Astrocyte (in vitro differentiated cells and primary cell): ENCODE results near the gene MRPL27. TPM values are rescaled to one million over a fixed set of nuclear protein-coding genes. Genes with fewer than 3 reads are reported as not detected.
A peak's percentile ranks its signal among the peaks of the same experiment; 100 is the strongest.

Source experiments
- DNase-seq: peaks from one replicate; pipeline ENCODE4 v3.0.0-alpha.2; 2010; ENCODE audit warnings: low read depth
- FAIRE-seq: peaks from 2 replicates; lab custom pipeline; 2011; peaks lifted over from hg19 to GRCh38; lab: Jason Lieb, UNC
- H2AFZ ChIP-seq: 2 replicates; pipeline ENCODE4 v1.6.0; 2012; ENCODE audit warnings: low read depth, low read length, inconsistent platforms
- H3K27ac ChIP-seq: 2 replicates; pipeline ENCODE4 v1.5.1; 2011; ENCODE audit warnings: low read depth, low read length, inconsistent platforms
- H3K27me3 ChIP-seq: 2 replicates; pipeline ENCODE4 v1.6.0; 2011; ENCODE audit warnings: low read length, inconsistent platforms; ENCODE audit not compliant: insufficient read depth
- H3K36me3 ChIP-seq: 2 replicates; pipeline ENCODE4 v1.5.1; 2011; ENCODE audit warnings: low read length, inconsistent platforms; ENCODE audit not compliant: insufficient read depth
- H3K4me1 ChIP-seq: 2 replicates; pipeline ENCODE4 v1.5.1; 2011; ENCODE audit warnings: low read length, inconsistent platforms; ENCODE audit not compliant: insufficient read depth
- H3K4me2 ChIP-seq: 2 replicates; pipeline ENCODE4 v1.6.0; 2012; ENCODE audit warnings: low read length, inconsistent platforms
- H3K4me3 ChIP-seq: 2 replicates; pipeline ENCODE4 v1.5.1; 2011; ENCODE audit warnings: low read depth, mild to moderate bottlenecking, low read length, inconsistent platforms; ENCODE audit not compliant: insufficient read depth
- H3K79me2 ChIP-seq: 2 replicates; pipeline ENCODE4 v1.6.0; 2012; ENCODE audit warnings: mild to moderate bottlenecking, low read length, inconsistent platforms; ENCODE audit not compliant: insufficient read depth
- H3K9ac ChIP-seq: 2 replicates; pipeline ENCODE4 v1.6.0; 2012; ENCODE audit warnings: mild to moderate bottlenecking, low read length, inconsistent platforms
- H3K9me3 ChIP-seq: 2 replicates; pipeline ENCODE4 v1.5.1; 2012; ENCODE audit warnings: low read depth, mild to moderate bottlenecking, low read length, inconsistent platforms; ENCODE audit not compliant: insufficient read depth
- H4K20me1 ChIP-seq: 2 replicates; pipeline ENCODE4 v1.6.0; 2012; ENCODE audit warnings: low read length, inconsistent platforms; ENCODE audit not compliant: insufficient read depth
- H3K27ac Mint-ChIP-seq: one replicate; pipeline ENCODE4 v1.8.0; 2021; ENCODE audit warnings: mild to moderate bottlenecking, mixed read lengths; ENCODE audit not compliant: unreplicated experiment
- H3K27me3 Mint-ChIP-seq: one replicate; pipeline ENCODE4 v1.8.0; 2021; ENCODE audit warnings: low read depth, mixed read lengths; ENCODE audit not compliant: unreplicated experiment
- H3K36me3 Mint-ChIP-seq: one replicate; pipeline ENCODE4 v1.8.0; 2021; ENCODE audit warnings: low read depth, mixed read lengths; ENCODE audit not compliant: unreplicated experiment
- H3K4me1 Mint-ChIP-seq: one replicate; pipeline ENCODE4 v1.8.0; 2021; ENCODE audit warnings: low read depth, mixed read lengths; ENCODE audit not compliant: unreplicated experiment
- H3K4me3 Mint-ChIP-seq: one replicate; pipeline ENCODE4 v1.8.0; 2021; ENCODE audit warnings: mild to moderate bottlenecking, moderate library complexity, mixed read lengths; ENCODE audit not compliant: unreplicated experiment
- H3K9me3 Mint-ChIP-seq: one replicate; pipeline ENCODE4 v1.8.0; 2021; ENCODE audit warnings: mild to moderate bottlenecking, mixed read lengths; ENCODE audit not compliant: unreplicated experiment
- EZH2 ChIP-seq: IDR thresholded peaks from 2 replicates; pipeline ENCODE4 v1.6.1; 2012; ENCODE audit warnings: mild to moderate bottlenecking, low read length, inconsistent platforms; ENCODE audit not compliant: insufficient read depth
- total RNA-seq: library from RNA; stranded (reverse); gene quantifications from 2 replicates; pipeline ENCODE4 v1.2.1, GENCODE V29; 2021
- TF ChIP-seq, protein P1 (sequence below): IDR thresholded peaks from 2 replicates; pipeline ENCODE4 v1.5.1; 2011; ENCODE audit warnings: low read depth, mild to moderate bottlenecking, inconsistent platforms, low read length, moderate library complexity; ENCODE audit not compliant: insufficient read depth

The MRPL27 gene
- total RNA-seq, 1 donor from 2014 or later: 57.3 TPM

DNA sequence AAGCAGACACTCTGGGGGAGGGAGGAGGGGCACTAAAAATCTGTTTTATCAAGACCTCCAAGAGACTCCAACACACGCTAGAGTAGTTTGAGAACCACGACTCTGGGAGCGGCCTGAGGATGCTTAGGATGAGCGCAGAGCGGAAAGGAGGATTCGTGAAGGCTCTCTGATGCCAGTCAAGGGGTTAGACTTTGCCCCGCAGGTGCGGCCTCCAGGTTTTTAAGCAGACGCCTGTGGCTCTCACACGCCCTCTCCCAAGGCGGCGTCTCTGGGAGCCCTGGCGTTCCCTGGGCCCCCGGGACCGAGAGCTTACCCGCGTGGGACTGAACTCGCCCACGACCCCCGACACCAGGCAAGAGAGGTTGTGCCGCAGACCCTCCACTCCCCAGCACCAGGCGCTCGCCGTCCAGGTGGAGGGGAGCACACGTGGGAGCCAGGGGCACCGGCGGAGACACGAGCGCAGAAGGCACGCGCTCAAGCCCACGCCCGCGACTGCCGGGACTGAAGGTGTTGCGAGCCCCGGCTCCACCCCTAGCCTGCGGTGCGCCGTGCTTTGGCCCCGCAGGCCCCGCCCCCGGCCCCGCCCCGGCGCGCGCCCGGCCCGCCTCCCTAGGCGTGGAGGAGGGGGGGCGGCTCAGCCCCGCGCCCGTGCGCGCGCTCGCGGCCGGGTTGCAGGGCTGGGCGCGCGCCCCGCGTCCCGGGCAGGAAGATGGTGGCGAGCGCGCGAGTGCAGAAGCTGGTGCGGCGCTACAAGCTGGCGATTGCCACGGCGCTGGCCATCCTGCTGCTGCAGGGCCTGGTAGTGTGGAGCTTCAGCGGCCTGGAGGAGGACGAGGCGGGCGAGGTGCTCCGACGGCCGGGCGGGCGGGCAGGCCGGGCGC lies 27.3 kb downstream of the MRPL27 start, which contains the start of gene XYLT2:
TSS of gene XYLT2 (plus strand) at position 695 of the 881 bp plus-strand sequence. CDS start at position 710, 15 bp downstream.
- Histone ChIP-seq H3K9me3 (no peaks in the 10 kb centered on the region), H3K4me1 (peaks cover 27% of the 10 kb centered on the region), H3K9ac (peak within 1 kb of the TSS; percentile 89), H3K79me2 (peaks cover 38% of the 10 kb centered on the region), H4K20me1 (peaks cover 25% of the 10 kb centered on the region), H2AFZ (peak within 1 kb of the TSS; percentile 96), H3K4me2 (peak within 1 kb of the TSS; percentile 89), H3K4me3 (peak within 1 kb of the TSS; percentile 96), H3K27me3 (peaks cover 2% of the 10 kb centered on the region), H3K27ac (peak within 1 kb of the TSS; percentile 20), H3K36me3 (no peaks in the 10 kb centered on the region)
- Mint-ChIP-seq H3K4me1 (peaks cover 17% of the 10 kb centered on the region), H3K4me3 (peak within 1 kb of the TSS; percentile 94), H3K9me3 (no peaks in the 10 kb centered on the region), H3K27me3 (no peaks in the 10 kb centered on the region), H3K36me3 (peaks cover 2% of the 10 kb centered on the region), H3K27ac (peak within 1 kb of the TSS; percentile 62)
- DNase-seq (peak; percentile 82), FAIRE-seq (no peak)
- TF ChIP-seq, protein P1, sequence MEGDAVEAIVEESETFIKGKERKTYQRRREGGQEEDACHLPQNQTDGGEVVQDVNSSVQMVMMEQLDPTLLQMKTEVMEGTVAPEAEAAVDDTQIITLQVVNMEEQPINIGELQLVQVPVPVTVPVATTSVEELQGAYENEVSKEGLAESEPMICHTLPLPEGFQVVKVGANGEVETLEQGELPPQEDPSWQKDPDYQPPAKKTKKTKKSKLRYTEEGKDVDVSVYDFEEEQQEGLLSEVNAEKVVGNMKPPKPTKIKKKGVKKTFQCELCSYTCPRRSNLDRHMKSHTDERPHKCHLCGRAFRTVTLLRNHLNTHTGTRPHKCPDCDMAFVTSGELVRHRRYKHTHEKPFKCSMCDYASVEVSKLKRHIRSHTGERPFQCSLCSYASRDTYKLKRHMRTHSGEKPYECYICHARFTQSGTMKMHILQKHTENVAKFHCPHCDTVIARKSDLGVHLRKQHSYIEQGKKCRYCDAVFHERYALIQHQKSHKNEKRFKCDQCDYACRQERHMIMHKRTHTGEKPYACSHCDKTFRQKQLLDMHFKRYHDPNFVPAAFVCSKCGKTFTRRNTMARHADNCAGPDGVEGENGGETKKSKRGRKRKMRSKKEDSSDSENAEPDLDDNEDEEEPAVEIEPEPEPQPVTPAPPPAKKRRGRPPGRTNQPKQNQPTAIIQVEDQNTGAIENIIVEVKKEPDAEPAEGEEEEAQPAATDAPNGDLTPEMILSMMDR: no peak
- TF ChIP-seq EZH2: no peak

DNA sequence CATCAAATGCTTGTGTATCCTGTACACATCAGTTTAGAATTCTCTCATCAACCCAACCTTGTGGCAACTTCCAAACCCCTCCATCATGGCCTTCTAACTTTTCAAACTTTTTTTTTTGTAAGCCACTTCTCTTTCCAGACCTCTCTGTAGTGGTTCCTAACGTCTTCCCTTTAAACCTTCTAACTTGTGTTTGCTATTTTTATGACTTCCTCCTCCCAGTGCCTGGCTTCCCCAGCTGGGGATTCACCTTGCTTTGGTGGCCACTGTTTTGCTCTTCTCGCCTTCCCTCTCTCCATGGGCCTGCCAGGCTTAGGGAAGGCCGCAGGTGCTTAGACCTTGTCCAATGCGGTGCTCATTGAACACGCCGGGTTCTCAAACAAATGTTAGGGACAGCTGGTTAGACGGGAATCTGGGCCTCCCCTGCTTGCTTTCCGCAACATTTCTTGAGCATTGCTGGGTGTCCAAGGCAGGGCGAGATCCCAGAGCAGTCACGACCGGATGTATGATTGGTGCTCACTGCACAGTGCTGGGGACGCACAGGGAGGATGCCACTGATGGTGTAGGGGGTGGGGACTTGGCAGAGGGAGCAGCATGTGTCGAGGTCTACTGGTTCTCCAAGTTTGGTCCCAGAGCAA lies 28.1 kb downstream of the MRPL27 start:
- peaks cover 17% of the 10 kb centered on the region for H3K4me1 Mint-ChIP-seq
- no peaks in the 10 kb centered on the region for H3K9me3 ChIP-seq
- H3K36me3 ChIP-seq: no peaks in the 10 kb centered on the region
- H3K27ac ChIP-seq: no peak overlapping the region
- H3K27me3 Mint-ChIP-seq: no peaks in the 10 kb centered on the region
- H3K27me3 ChIP-seq: peaks cover 2% of the 10 kb centered on the region
- H4K20me1 ChIP-seq: peaks cover 20% of the 10 kb centered on the region
- no peak for TF ChIP-seq EZH2
- peak overlapping the region; percentile 26 for H3K27ac Mint-ChIP-seq
- no peak overlapping the region for H3K9ac ChIP-seq
- H3K4me3 ChIP-seq: no peak overlapping the region
- FAIRE-seq (no peak), DNase-seq (no peak)
- peak overlapping the region; percentile 79 for H3K4me3 Mint-ChIP-seq
- peaks cover 2% of the 10 kb centered on the region for H3K36me3 Mint-ChIP-seq
- H3K4me1 ChIP-seq: peaks cover 27% of the 10 kb centered on the region
- no peak overlapping the region for H2AFZ ChIP-seq
- H3K4me2 ChIP-seq: peak overlapping the region; percentile 89
- H3K9me3 Mint-ChIP-seq: no peaks in the 10 kb centered on the region
- H3K79me2 ChIP-seq: peaks cover 34% of the 10 kb centered on the region

GRCh38 chr17:50339381-50339780 lies 33.6 kb downstream of the MRPL27 start:
- H3K27ac Mint-ChIP-seq: no peak overlapping the region
- peaks cover 2% of the 10 kb centered on the region for H3K4me1 Mint-ChIP-seq
- H3K27me3 Mint-ChIP-seq: no peaks in the 10 kb centered on the region
- no peaks in the 10 kb centered on the region for H4K20me1 ChIP-seq
- H3K4me1 ChIP-seq: no peaks in the 10 kb centered on the region
- no peaks in the 10 kb centered on the region for H3K36me3 Mint-ChIP-seq
- no peak overlapping the region for H3K9ac ChIP-seq
- no peak overlapping the region for H3K4me2 ChIP-seq
- no peak overlapping the region for H3K27ac ChIP-seq
- DNase-seq (no peak), FAIRE-seq (no peak)
- H2AFZ ChIP-seq: no peak overlapping the region
- no peaks in the 10 kb centered on the region for H3K36me3 ChIP-seq
- no peaks in the 10 kb centered on the region for H3K27me3 ChIP-seq
- peaks cover 3% of the 10 kb centered on the region for H3K9me3 ChIP-seq
- H3K9me3 Mint-ChIP-seq: peaks cover 2% of the 10 kb centered on the region
- no peak overlapping the region for H3K4me3 Mint-ChIP-seq
- TF ChIP-seq, protein P1: no peak
- no peak for TF ChIP-seq EZH2
- H3K79me2 ChIP-seq: no peaks in the 10 kb centered on the region
- H3K4me3 ChIP-seq: no peak overlapping the region
